Endodermal cell (in vitro differentiated cells): Measurements from ENCODE around the gene RARRES1. TPM values are rescaled to one million over a fixed set of nuclear protein-coding genes. Genes with fewer than 3 reads are reported as not detected.

Experiments used
- DNase-seq: peaks from one replicate; pipeline ENCODE4 v3.0.0-alpha.2; 2017
- H3K27ac ChIP-seq: 2 replicates; pipeline ENCODE4 v1.5.1; 2013; ENCODE audit warnings: mild to moderate bottlenecking, low read depth, low read length, moderate library complexity
- H3K27me3 ChIP-seq: 2 replicates; pipeline ENCODE4 v1.6.1; 2013; ENCODE audit warnings: mild to moderate bottlenecking, low read length, moderate library complexity; ENCODE audit not compliant: insufficient read depth, control insufficient read depth, poor library complexity, severe bottlenecking
- H3K36me3 ChIP-seq: 2 replicates; pipeline ENCODE4 v1.7.0; 2013; ENCODE audit warnings: mild to moderate bottlenecking, low read length, moderate library complexity; ENCODE audit not compliant: control insufficient read depth, insufficient read depth
- H3K4me1 ChIP-seq: one replicate; pipeline ENCODE4 v1.7.0; 2013; ENCODE audit warnings: low read length; ENCODE audit not compliant: control insufficient read depth, insufficient read depth
- H3K4me3 ChIP-seq: 2 replicates; pipeline ENCODE4 v1.5.1; 2013; ENCODE audit warnings: mild to moderate bottlenecking, low read length, moderate library complexity
- H3K9ac ChIP-seq: 2 replicates; pipeline ENCODE4 v1.6.1; 2013; ENCODE audit warnings: mild to moderate bottlenecking, low read length, moderate library complexity; ENCODE audit not compliant: poor library complexity, severe bottlenecking; ENCODE audit errors: extremely low read depth
- H3K9me3 ChIP-seq: 2 replicates; pipeline ENCODE4 v1.6.1; 2013; ENCODE audit warnings: mild to moderate bottlenecking, low read length, moderate library complexity; ENCODE audit not compliant: control insufficient read depth
- H3K27ac Mint-ChIP-seq: 2 replicates; pipeline ENCODE4 v1.8.0; 2020; ENCODE audit warnings: mixed read lengths
- H3K27me3 Mint-ChIP-seq: 2 replicates; pipeline ENCODE4 v1.8.0; 2021; ENCODE audit warnings: mild to moderate bottlenecking, mixed read lengths; ENCODE audit not compliant: insufficient read depth
- H3K36me3 Mint-ChIP-seq: 2 replicates; pipeline ENCODE4 v1.8.0; 2020; ENCODE audit warnings: low read depth, mixed read lengths
- H3K4me1 Mint-ChIP-seq: 2 replicates; pipeline ENCODE4 v1.8.0; 2020; ENCODE audit warnings: mixed read lengths
- H3K4me3 Mint-ChIP-seq: 2 replicates; pipeline ENCODE4 v1.8.0; 2020; ENCODE audit warnings: mild to moderate bottlenecking, moderate library complexity, mixed read lengths
- H3K9me3 Mint-ChIP-seq: 2 replicates; pipeline ENCODE4 v1.8.0; 2020; ENCODE audit warnings: mild to moderate bottlenecking, mixed read lengths
- WGBS, 2 experiments: methylation state at CpG; one replicate each; pipeline versions ENCODE4 v1.1.5 to v1.1.7; 2013; ENCODE audit warnings: missing lambda C conversion rate in 2 of 2, mixed read lengths in 1 of 2; ENCODE audit not compliant: insufficient coverage in 1 of 2, insufficient read length in 1 of 2; 5-methylcytosine and 5-hydroxymethylcytosine counted together
- total RNA-seq, 2 donors: library from RNA; stranded (reverse); fragmentation: NEBNext Ultra II Directional in 1 of 2; extraction: Animal tissue kit (Norgen Biotek cat#: 25700) in 1 of 2; gene quantifications; 2 replicates in 1 of 2; 3 replicates in 1 of 2; pipeline ENCODE4 v1.2.1, GENCODE V29; 2021
- TF ChIP-seq, protein P1 (sequence below): fragments of 200-600 bp; sonication (generic); conservative IDR thresholded peaks from 2 replicates; pipeline ENCODE4 v1.5.0; 2021; ENCODE audit warnings: antibody characterized with exemption, mild to moderate bottlenecking

Gene RARRES1
- total RNA-seq, 2 donors from 2014 or later, result 0.58 to 0.95 TPM

DNA sequence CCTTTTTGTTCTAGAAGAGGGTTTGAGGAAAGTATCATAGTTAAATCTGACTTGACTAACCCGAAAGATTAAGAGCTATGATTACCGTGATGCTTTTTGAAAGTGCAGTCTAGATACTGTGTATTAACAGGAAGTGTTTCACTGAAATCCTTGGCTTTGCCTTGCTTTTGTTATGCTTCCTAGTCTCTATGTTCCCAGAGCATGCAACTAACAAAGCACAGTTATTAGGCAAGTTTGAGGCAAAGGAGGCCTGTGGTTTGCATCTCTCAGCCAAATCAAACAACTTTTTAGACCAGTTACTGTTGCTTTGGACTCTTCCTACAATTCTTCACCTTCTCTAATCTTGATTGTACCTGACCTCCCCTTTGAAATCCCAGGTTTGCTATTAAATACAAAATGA is 63.8 kb downstream of the RARRES1 start:
- no peak overlapping the region for H3K9ac ChIP-seq
- no peaks in the 10 kb centered on the region for H3K9me3 Mint-ChIP-seq
- H3K36me3 ChIP-seq, result peaks cover 53% of the 10 kb centered on the region
- no peaks in the 10 kb centered on the region for H3K27me3 Mint-ChIP-seq
- no peak for DNase-seq
- WGBS, 2 experiments, result 94 to 100% methylated on average over 1 to 2 of the region's 2 CpGs
- peaks cover 14% of the 10 kb centered on the region for H3K4me1 Mint-ChIP-seq
- H3K4me1 ChIP-seq, result no peaks in the 10 kb centered on the region
- no peaks in the 10 kb centered on the region for H3K9me3 ChIP-seq
- H3K27ac ChIP-seq, result no peak overlapping the region
- no peak overlapping the region for H3K4me3 ChIP-seq
- TF ChIP-seq, protein P1, sequence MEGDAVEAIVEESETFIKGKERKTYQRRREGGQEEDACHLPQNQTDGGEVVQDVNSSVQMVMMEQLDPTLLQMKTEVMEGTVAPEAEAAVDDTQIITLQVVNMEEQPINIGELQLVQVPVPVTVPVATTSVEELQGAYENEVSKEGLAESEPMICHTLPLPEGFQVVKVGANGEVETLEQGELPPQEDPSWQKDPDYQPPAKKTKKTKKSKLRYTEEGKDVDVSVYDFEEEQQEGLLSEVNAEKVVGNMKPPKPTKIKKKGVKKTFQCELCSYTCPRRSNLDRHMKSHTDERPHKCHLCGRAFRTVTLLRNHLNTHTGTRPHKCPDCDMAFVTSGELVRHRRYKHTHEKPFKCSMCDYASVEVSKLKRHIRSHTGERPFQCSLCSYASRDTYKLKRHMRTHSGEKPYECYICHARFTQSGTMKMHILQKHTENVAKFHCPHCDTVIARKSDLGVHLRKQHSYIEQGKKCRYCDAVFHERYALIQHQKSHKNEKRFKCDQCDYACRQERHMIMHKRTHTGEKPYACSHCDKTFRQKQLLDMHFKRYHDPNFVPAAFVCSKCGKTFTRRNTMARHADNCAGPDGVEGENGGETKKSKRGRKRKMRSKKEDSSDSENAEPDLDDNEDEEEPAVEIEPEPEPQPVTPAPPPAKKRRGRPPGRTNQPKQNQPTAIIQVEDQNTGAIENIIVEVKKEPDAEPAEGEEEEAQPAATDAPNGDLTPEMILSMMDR, result no peak
- H3K27ac Mint-ChIP-seq, result no peak overlapping the region
- H3K27me3 ChIP-seq, result no peaks in the 10 kb centered on the region
- peaks cover 32% of the 10 kb centered on the region for H3K36me3 Mint-ChIP-seq
- no peak overlapping the region for H3K4me3 Mint-ChIP-seq

GRCh38 chr3:158666416-158666815 is 65.8 kb downstream of the RARRES1 start:
- Histone ChIP-seq H3K9me3 (no peaks in the 10 kb centered on the region), H3K27ac (no peak overlapping the region), H3K9ac (no peak overlapping the region), H3K4me3 (no peak overlapping the region), H3K27me3 (no peaks in the 10 kb centered on the region), H3K36me3 (peaks cover 74% of the 10 kb centered on the region), H3K4me1 (no peaks in the 10 kb centered on the region)
- no peaks in the 10 kb centered on the region for H3K27me3 Mint-ChIP-seq
- H3K4me3 Mint-ChIP-seq, result no peak overlapping the region
- peaks cover 37% of the 10 kb centered on the region for H3K36me3 Mint-ChIP-seq
- 94% methylated on average over 3 of the region's 3 CpGs; no CpG with 5 or more reads in 1 of the 2 experiments for WGBS, 2 experiments
- H3K27ac Mint-ChIP-seq, result no peak overlapping the region
- TF ChIP-seq, protein P1, result no peak
- peaks cover 4% of the 10 kb centered on the region for H3K4me1 Mint-ChIP-seq
- DNase-seq, result no peak
- no peaks in the 10 kb centered on the region for H3K9me3 Mint-ChIP-seq

- Mint-ChIP-seq H3K27ac (no peak overlapping the region), H3K4me3 (no peak overlapping the region), H3K4me1 (no peaks in the 10 kb centered on the region), H3K36me3 (peaks cover 36% of the 10 kb centered on the region), H3K27me3 (no peaks in the 10 kb centered on the region), H3K9me3 (no peaks in the 10 kb centered on the region)
- 88 to 100% methylated on average over 1 of the region's 1 CpG for WGBS, 2 experiments
- DNase-seq, result no peak
- Histone ChIP-seq H3K27ac (no peak overlapping the region), H3K4me1 (no peaks in the 10 kb centered on the region), H3K9ac (no peak overlapping the region), H3K9me3 (no peaks in the 10 kb centered on the region), H3K27me3 (no peaks in the 10 kb centered on the region), H3K36me3 (peaks cover 91% of the 10 kb centered on the region), H3K4me3 (no peak overlapping the region)
- TF ChIP-seq, protein P1, result no peak
These were observed 68.4 kb downstream of the RARRES1 start for GRCh38 chr3:158663832-158664231.
